Activated T-cell treated with anti-CD3 and anti-CD28 coated beads, Interleukin-2, amount 50 U/mL, for 48 hours (primary cell): ENCODE data around the gene FRRS1L.

ENCODE experiments used
- DNase-seq, 2 experiments: peaks; one replicate each; pipeline ENCODE4 v3.0.0-alpha.2; 2020

The FRRS1L gene

GRCh38 chr9:109172935-109173334, 5.9 kb upstream of the FRRS1L start:
- no peak for DNase-seq

- no peak for DNase-seq
Measured at GRCh38 chr9:109171926-109172325, 4.9 kb upstream of the FRRS1L start.

- no peak for DNase-seq
Measured at GRCh38 chr9:109168170-109168569, 1.1 kb upstream of the FRRS1L start.

- no peak for DNase-seq
Measured at GRCh38 chr9:109167716-109168115, 667 bp upstream of the FRRS1L start.

- DNase-seq, result no peak
Measured at GRCh38 chr9:109166171-109166770, 778 bp downstream of the FRRS1L start.

- DNase-seq, result no peak
Measured at GRCh38 chr9:109164042-109164441, 3.0 kb downstream of the FRRS1L start.

GRCh38 chr9:109163194-109163593, 3.9 kb downstream of the FRRS1L start:
- DNase-seq, result no peak

GRCh38 chr9:109162677-109163076, 4.4 kb downstream of the FRRS1L start:
- DNase-seq, result no peak

- no peak for DNase-seq
Measured at GRCh38 chr9:109161471-109161870, 5.6 kb downstream of the FRRS1L start.

- DNase-seq, result no peak
Measured at GRCh38 chr9:109159583-109159982, 7.5 kb downstream of the FRRS1L start.

GRCh38 chr9:109158651-109159050, 8.4 kb downstream of the FRRS1L start:
- DNase-seq, result no peak

GRCh38 chr9:109156708-109157107, 10.3 kb downstream of the FRRS1L start:
- DNase-seq, result no peak

- no peak for DNase-seq
Measured at GRCh38 chr9:109150925-109151545, 16.0 kb downstream of the FRRS1L start.

- no peak for DNase-seq
Measured at GRCh38 chr9:109149722-109150121, 17.3 kb downstream of the FRRS1L start.

GRCh38 chr9:109149089-109149488, 18.0 kb downstream of the FRRS1L start:
- no peak for DNase-seq

GRCh38 chr9:109145051-109145450, 22.0 kb downstream of the FRRS1L start:
- no peak for DNase-seq

GRCh38 chr9:109143881-109144562, 23.0 kb downstream of the FRRS1L start:
- peak in 1 of 2 experiments; percentile 25 for DNase-seq

GRCh38 chr9:109141375-109141774, 25.7 kb downstream of the FRRS1L start:
- no peak for DNase-seq

GRCh38 chr9:109139851-109140250, 27.2 kb downstream of the FRRS1L start:
- DNase-seq, result no peak

- DNase-seq, result no peak
Measured at GRCh38 chr9:109138421-109138820, 28.6 kb downstream of the FRRS1L start.

- DNase-seq, result no peak
Measured at GRCh38 chr9:109134167-109134578, 32.9 kb downstream of the FRRS1L start.

- DNase-seq, result no peak
Measured at GRCh38 chr9:109133533-109133932, 33.5 kb downstream of the FRRS1L start.

- no peak for DNase-seq
Measured at GRCh38 chr9:109132567-109133021, 34.5 kb downstream of the FRRS1L start.

GRCh38 chr9:109129470-109130197, 37.4 kb downstream of the FRRS1L start:
- DNase-seq, result no peak
